ENCODE measurements around the gene AGPAT1. TPM values are rescaled to one million over a fixed set of nuclear protein-coding genes. Genes with fewer than 3 reads are reported as not detected.

The AGPAT1 gene
- total RNA-seq, 1 experiment from 2014 or later: 55.6 TPM

GRCh38 chr6:32179766-32180405 lies 4.0 kb upstream of the AGPAT1 start (continued):
- no peak for TF ChIP-seq EZH2phosphoT487 (IDR thresholded peaks at IDR 0.05; ENCODE audit: borderline replicate concordance)
- TF ChIP-seq ELF1 (IDR thresholded peaks at IDR 0.05; ENCODE audit: borderline replicate concordance, low read depth): no peak
- TF ChIP-seq EZH2 (IDR thresholded peaks at IDR 0.05): no peak
- no peak for TF ChIP-seq MAX (IDR thresholded peaks at IDR 0.05)
- TF ChIP-seq SP1 (IDR thresholded peaks at IDR 0.05; ENCODE audit: low read depth): no peak
- no peak for TF ChIP-seq JUND (IDR thresholded peaks at IDR 0.05)

GRCh38 chr6:32178547-32179440 lies 2.9 kb upstream of the AGPAT1 start:
- POLR2A ChIA-PET: interaction anchor here (0.7 to 1.1 kb wide), 2 partner anchors 11 to 17 kb away, joined by 3 read pairs; no protein-coding TSS in a partner anchor
- H3K27ac ChIP-seq (ENCODE audit: low read depth, low read length): peak overlapping the region; percentile 74
- peak; percentile 2 for ATAC-seq

More at GRCh38 chr6:32178547-32179440, 2.9 kb upstream of the AGPAT1 start:
- Histone ChIP-seq H3K9ac (ENCODE audit: low read length) (peak overlapping the region; percentile 90), H3K4me1 (ENCODE audit: control insufficient read depth in 1 of 2, insufficient read depth in 2 of 2, low read length in 2 of 2) (peaks cover 21 to 39% of the 10 kb centered on the region in 2 experiments), H3K4me2 (ENCODE audit: low read length) (peak overlapping the region; percentile 97), H3K79me2 (ENCODE audit: insufficient read depth, low read length) (peaks cover 24% of the 10 kb centered on the region), H3K27me3 (ENCODE audit: insufficient read depth, low read length) (no peaks in the 10 kb centered on the region), H3K9me3 (ENCODE audit: control insufficient read depth in 1 of 2, insufficient read depth in 1 of 2, low read depth in 1 of 2, low read length in 2 of 2) (no peaks in the 10 kb centered on the region), H3K36me3 (ENCODE audit: control insufficient read depth in 1 of 2, insufficient read depth in 2 of 2, low read length in 2 of 2) (peaks cover 7 to 13% of the 10 kb centered on the region in 2 experiments; a peak in 2 of 4 replicates), H2AFZ (ENCODE audit: low read depth, low read length, poor library complexity, severe bottlenecking) (no peak overlapping the region), H4K20me1 (ENCODE audit: insufficient read depth) (no peaks in the 10 kb centered on the region), H3K4me3 (replicated peaks in 1 of 2; ENCODE audit: low read depth in 1 of 2, low read length in 2 of 2) (peak overlapping the region; percentile 93 to 98), H3K9me2 (ENCODE audit: insufficient read depth) (no peaks in the 10 kb centered on the region)
- intact Hi-C loops (cut with micrococcal nuclease): loop anchor here (1.0 kb wide), 1 partner anchor 48 kb away; the partner anchor contains the start of gene FKBPL
- no TSS peak for BruUV-seq (replicated peaks)
- CTCF ChIA-PET: interaction anchor here (1.7 kb wide), 1 partner anchor 17 kb away, joined by 9 read pairs; no protein-coding TSS in a partner anchor
- RAD21 ChIA-PET (ENCODE audit: low non-redundant PET in 1 of 2, low total read pairs in 2 of 2, uncharacterized antibody in 2 of 2, unreplicated experiment in 2 of 2): no interaction called here
- no peak for TF ChIP-seq YY1 (IDR thresholded peaks at IDR 0.05; ENCODE audit: extremely low read depth, insufficient replicate concordance, low read depth, low read length)
- TF ChIP-seq FOSL1 (IDR thresholded peaks at IDR 0.05; ENCODE audit: low read depth): no peak
- no peak for TF ChIP-seq ATF3 (IDR thresholded peaks at IDR 0.05)
- no peak for TF ChIP-seq CEBPB (IDR thresholded peaks at IDR 0.05; ENCODE audit: low read depth)
- no peak for TF ChIP-seq CBX3 (IDR thresholded peaks at IDR 0.05; ENCODE audit: low read depth)
- no peak for TF ChIP-seq CTCF (IDR thresholded peaks at IDR 0.05 in 2 of 3, conservative IDR thresholded peaks at IDR 0.05 in 1 of 3; ENCODE audit: borderline replicate concordance in 1 of 3, insufficient read depth in 1 of 3, low read depth in 2 of 3, low read length in 2 of 3)
- no peak for TF ChIP-seq ZNF274 (IDR thresholded peaks at IDR 0.05; ENCODE audit: low read depth, low read length)
- TF ChIP-seq RAD21 (IDR thresholded peaks at IDR 0.05; ENCODE audit: low read depth): no peak
- no peak for DNase-seq (ENCODE audit: low read depth, low spot score)

Data from HCT116 (cell line).